GM23248 (cell line): ENCODE data around the gene SEMA3C.

ENCODE experiments used
- EZH2 ChIP-seq: fragments of 200-600 bp; sonication (generic); IDR thresholded peaks from 2 replicates; pipeline ENCODE4 v1.6.1; 2018; ENCODE audit warnings: antibody characterized with exemption, mild to moderate bottlenecking; ENCODE audit not compliant: insufficient read depth, poor library complexity, severe bottlenecking
- EZH2phosphoT487 ChIP-seq: fragments of 200-600 bp; sonication (generic); IDR thresholded peaks from 2 replicates; pipeline ENCODE4 v1.6.1; 2018; ENCODE audit warnings: antibody characterized with exemption, moderate library complexity, mild to moderate bottlenecking, low read depth; ENCODE audit not compliant: insufficient read depth

DNA sequence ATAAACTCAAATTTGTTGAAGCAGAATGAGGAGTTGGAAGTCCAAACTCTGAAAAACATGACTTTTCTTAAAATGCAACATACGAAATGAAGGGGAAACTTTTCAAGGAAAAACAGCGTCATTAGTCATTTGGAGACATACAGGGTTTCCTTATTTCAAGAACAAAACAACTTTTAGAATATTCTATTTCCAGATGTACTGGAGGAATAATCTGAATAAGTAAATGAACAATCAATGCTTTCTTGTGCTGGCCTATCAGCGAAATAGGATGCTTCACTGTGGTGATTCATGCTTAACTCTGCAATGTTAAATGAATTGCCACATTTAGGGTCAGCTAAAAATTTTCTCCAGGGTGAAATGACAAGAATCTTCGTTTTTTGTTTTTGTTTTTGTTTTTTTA lies 114.3 kb downstream of the SEMA3C start:
- TF ChIP-seq EZH2phosphoT487, result no peak
- no peak for TF ChIP-seq EZH2
